COLO829 (cell line): ENCODE data around the gene KCNJ5.
A peak's percentile ranks its signal among the peaks of the same experiment; 100 is the strongest.

Experiments used
- DNase-seq: peaks from one replicate; pipeline ENCODE4 v3.0.0; 2012; ENCODE audit warnings: low spot score

KCNJ5 gene

GRCh38 chr11:128895526-128895925, 4.4 kb downstream of the KCNJ5 start:
- no peak for DNase-seq

GRCh38 chr11:128896356-128896755, 5.2 kb downstream of the KCNJ5 start:
- no peak for DNase-seq

- no peak for DNase-seq
These were observed 6.7 kb downstream of the KCNJ5 start for GRCh38 chr11:128897826-128898225.

- no peak for DNase-seq
These were observed 7.6 kb downstream of the KCNJ5 start for GRCh38 chr11:128898580-128899344.

GRCh38 chr11:128900468-128900867, 9.3 kb downstream of the KCNJ5 start:
- DNase-seq, result no peak

GRCh38 chr11:128901653-128902514, 10.7 kb downstream of the KCNJ5 start:
- no peak for DNase-seq

DNA sequence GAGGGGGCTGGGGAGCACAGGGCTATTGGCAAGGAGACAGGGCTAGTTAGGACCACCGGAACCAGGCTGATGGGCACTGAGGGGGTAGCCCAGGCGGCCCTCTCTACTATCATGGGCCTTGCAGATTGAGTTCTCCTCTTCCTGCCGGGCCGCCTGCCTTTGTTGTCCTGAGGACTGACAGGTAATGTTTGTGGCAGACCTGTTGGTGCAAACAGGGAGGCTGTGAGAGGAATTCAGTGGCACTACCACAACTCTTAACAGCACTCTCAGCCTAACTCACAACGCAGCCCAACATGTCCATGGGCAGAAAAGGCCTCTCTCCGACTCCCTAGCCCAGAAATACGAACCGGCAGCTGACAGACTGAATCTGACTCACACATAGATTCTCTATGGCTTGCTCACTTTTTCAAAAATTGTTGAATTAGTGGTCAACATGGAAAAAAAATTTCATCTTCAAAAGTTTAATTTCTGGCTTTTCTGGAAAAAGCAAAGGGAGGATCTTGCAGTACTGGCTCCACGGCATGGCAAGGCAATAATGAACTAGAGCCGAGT, 11.4 kb downstream of the KCNJ5 start:
- no peak for DNase-seq

DNA sequence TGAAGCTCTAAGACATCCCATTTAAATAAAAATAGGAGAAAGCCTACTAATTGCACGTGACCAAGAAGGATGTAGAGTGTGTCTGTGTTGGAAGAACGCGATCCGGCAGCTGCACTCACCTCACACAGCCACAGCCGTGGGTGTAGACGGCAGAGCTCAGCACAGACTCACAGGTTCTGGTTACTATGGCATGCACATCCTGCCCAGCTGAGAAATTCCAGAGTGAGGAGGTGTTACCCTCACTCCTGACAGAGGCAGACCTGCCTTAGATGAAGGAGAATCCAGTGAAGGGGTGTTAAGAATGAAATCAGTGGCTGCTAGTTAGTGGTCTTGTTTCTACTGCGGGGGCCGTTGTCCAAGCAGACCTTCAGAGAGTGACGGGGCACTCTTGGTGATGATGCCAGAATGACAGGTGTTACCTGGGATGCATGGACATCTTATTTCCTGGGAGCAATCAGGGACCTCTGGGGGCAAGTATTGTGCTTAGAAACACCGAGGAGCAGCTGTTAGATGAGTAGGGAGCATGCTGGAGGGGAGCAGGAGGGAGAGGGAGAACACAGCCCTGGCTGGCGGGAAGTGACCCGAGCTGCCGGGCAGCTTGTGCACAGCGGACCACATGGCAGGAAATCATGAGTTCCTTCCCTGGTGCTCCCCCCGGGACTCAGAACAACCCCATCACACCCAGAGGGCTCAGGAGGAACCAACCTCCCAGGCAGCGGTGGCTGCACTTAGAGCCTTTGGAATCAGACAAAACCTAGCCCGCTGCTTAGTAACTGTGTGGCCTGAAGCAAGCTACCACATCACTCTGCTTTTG, 12.3 kb downstream of the KCNJ5 start:
- DNase-seq, result no peak

DNA sequence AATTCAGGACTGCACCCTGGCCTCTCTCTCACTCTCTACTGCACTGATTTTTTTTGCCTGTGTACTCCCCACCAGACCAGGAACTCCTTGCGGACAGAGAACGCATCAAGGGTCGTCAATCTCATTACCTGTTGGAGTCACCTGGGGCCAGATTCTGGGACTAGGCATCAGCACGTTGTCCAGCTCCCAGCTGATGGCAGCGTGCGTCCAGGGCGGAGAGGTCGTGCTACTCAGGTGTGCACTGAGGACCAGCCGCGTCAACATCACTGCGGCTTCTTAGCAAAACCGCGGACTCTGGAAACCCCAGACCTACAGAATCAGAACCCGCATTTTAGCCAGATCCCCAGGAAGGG, 13.1 kb downstream of the KCNJ5 start:
- DNase-seq, result no peak

DNA sequence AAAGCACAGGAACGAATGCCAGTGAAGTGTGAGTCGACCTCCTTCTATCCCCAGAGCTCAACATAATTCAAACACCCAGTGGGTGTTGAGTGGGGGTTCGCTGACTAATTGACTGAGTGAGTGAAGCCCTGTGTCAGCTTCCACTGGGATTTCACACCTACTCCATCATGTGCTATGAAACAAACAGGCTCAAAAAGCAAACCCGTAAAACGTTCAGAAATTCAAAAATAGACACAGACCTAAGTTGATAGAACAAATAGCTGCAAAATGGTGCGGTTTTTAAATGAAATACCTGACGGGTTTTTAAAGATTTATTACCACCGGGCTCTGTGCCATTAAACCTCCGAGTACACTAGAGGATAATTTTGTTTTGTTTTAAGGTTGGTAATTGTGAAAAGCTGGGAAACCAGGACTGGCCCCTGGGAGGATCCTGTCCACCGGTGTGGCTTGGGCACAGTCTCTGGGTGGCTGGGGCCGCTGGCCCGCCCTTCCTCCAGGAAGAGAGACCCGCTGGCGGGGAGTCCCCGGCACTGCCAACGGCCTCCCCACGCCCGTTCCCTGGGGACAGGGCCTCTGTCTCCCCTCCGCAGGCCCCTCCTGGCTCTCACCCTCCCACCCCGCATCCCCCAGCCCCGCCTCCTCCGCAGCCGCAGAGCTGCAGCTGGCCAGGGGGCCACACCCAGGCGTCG, 13.6 kb downstream of the KCNJ5 start:
- DNase-seq, result no peak

GRCh38 chr11:128905345-128906184, 14.4 kb downstream of the KCNJ5 start:
- DNase-seq, result peak; percentile 45

DNA sequence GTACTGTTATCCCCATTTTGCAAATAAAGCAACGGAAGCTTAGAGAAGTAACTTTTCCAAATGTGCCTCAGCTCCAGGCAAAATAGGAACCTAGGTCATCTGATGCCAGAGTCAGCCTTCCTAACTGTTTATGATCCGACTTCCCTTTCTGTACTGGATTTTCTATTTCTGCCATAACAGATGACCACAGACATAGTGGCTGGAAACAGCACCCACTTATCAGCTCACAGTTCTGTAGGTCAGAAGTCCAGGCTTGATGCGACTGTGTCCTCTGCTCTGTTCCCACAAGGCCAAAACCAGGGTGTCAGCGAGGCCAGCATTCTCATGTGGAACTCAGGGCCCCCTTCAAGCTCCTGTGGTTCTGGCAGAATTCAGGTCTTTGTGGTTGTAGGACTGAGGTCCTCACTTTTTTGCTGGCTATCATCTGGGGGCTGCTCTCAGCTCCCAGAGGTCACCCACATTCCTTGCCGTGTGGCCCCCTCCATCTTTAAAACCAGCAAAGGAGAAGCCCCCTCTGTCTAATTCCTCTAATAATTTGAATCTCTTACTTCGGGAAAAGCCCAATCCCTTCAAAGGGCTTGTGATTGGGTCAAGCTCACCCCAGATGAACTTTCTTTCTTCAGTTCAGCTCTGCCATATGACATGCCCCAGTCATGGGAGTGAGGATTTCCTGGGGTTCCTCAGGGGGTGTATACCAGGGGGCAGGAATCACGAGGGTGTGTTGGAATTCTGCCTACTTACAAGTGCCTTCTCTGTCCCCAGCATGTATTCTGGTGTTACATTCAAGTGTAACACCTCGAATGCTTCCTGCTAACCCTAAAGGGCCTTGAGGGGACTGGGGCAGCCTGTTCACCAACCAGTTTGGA, 15.3 kb downstream of the KCNJ5 start:
- no peak for DNase-seq

GRCh38 chr11:128907585-128907984, 16.4 kb downstream of the KCNJ5 start:
- no peak for DNase-seq

DNA sequence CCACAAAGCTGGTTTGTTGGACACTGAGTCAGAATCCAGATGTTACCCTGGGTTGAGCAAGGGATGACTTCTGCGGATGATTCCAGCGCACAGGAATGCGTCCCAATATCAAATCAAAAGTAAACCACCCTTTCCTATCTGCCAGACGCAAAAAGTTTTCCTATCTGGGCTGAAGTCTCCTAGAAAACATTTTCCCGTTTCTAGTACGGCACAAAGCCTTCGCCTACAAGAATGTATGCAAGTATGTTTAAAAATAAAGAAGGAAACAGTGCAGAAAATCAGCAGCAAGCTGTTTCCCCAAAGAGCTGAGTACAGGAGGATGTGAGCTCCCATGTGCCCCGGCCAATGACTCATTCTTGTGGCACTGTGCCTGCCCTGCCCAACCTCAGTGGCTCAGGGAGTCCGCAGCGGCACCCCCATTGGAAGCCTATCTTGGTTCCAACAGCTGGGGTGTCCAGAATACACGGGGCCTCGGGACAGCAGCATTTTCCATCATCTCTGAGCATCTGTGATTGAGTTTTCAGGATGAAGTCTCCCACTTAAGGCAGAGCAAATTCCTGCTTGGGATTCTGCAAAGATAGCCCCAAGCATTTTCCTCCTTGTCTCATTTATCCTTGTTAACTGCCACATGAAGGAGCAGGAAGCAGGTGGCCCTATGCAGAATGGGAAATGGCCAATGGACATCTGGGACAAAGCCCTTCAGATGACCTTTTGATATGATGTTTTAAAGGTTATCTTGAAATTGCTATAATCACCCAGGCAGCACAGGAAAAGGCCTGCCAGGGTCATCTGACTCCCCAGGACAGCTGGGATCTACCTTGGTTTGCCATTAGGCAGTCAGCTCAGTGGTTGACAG, 17.5 kb downstream of the KCNJ5 start:
- DNase-seq, result no peak

DNA sequence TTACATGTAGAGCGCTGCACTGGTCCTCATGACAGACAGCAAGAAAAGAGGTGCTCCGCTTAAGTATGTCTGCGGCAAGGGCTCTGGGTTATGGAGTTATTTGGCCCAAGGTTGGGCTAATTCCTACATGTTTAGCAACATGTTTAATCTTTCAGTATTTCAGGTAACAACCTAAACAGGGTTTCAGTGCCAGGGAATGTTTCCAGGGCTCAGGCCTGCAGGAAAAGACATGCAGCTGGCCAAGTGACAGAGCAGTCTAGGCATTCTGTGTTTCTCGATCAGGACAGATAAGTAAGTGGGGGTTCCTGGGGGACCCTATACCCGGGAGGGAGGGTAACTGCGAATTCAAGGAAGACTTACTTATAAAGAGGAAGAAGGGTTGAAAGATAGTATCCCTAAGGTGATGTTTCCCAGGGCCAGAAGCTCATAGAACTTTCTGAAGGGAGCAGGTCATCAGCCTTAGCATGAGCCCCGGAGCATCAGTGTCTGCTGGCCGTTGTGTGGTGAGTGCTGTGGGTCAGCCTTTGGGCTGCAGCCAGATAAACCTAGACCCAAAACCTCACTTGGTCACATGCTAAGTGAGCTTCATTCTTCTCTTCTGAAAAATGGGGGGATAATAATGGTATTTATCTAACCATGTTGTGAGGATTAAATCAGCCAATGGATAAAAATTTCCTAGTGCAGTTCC, 18.4 kb downstream of the KCNJ5 start:
- DNase-seq, result no peak

DNA sequence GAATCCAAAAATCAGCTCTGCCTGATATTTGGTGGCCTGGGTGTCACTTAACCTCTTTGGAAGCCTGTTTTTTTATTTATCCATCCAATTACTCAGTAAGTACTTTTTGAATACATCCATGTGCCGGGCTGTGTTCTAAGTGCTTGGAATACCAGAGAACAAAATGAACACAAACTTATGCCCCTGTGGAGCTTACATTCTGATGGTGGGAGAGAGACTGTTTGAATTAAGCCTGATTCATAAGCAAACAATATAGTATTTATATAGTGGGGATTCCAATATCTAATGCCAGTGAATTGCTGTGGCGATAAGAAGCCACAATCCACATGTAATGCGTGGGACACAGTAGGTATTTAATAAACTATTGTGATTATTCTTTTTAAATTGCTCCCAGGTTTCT, 19.4 kb downstream of the KCNJ5 start:
- DNase-seq, result no peak

GRCh38 chr11:128911239-128911638, 20.1 kb downstream of the KCNJ5 start:
- DNase-seq, result no peak

- DNase-seq, result no peak
These were observed 20.5 kb downstream of the KCNJ5 start for GRCh38 chr11:128911701-128912100.
